Parathyroid adenoma (tissue), 2 donors: Measurements from ENCODE around the gene C3orf18.

ENCODE experiments used
- H2AFZ ChIP-seq: fragments of 300-600 bp; sonication (generic); one replicate; pipeline ENCODE4 v1.7.0; 2017; ENCODE audit warnings: antibody characterized with exemption, mild to moderate bottlenecking
- H3K27ac ChIP-seq: fragments of 300-600 bp; sonication (generic); one replicate; pipeline ENCODE4 v1.7.0; 2017
- H3K27me3 ChIP-seq: fragments of 300-600 bp; sonication (generic); one replicate; pipeline ENCODE4 v1.7.0; 2017; ENCODE audit warnings: low read length; ENCODE audit not compliant: control insufficient read depth, insufficient read depth
- H3K36me3 ChIP-seq: fragments of 300-600 bp; sonication (generic); one replicate; pipeline ENCODE4 v1.7.0; 2017; ENCODE audit warnings: low read length; ENCODE audit not compliant: control insufficient read depth, insufficient read depth
- H3K4me1 ChIP-seq: fragments of 300-600 bp; sonication (generic); one replicate; pipeline ENCODE4 v1.7.0; 2017; ENCODE audit warnings: control low read depth
- H3K4me2 ChIP-seq: fragments of 300-600 bp; sonication (generic); one replicate; pipeline ENCODE4 v1.7.0; 2017; ENCODE audit warnings: low read length
- H3K4me3 ChIP-seq: fragments of 300-600 bp; sonication (generic); one replicate; pipeline ENCODE4 v1.7.0; 2017; ENCODE audit warnings: low read depth, low read length
- H3K79me2 ChIP-seq: fragments of 300-600 bp; sonication (generic); one replicate; pipeline ENCODE4 v1.7.0; 2017; ENCODE audit warnings: control low read depth
- H3K9ac ChIP-seq: fragments of 300-600 bp; sonication (generic); one replicate; pipeline ENCODE4 v1.7.0; 2017; ENCODE audit warnings: mild to moderate bottlenecking
- H3K9me3 ChIP-seq: fragments of 300-600 bp; sonication (generic); one replicate; pipeline ENCODE4 v1.7.0; 2017; ENCODE audit warnings: low read length; ENCODE audit not compliant: control insufficient read depth
- TF ChIP-seq, protein P1 (sequence below): fragments of 300-600 bp; sonication (generic); IDR thresholded peaks from one replicate; pipeline ENCODE4 v1.7.0; 2017; ENCODE audit warnings: antibody characterized with exemption, mild to moderate bottlenecking
- donor health status: primary hyperparathyroidism.

Gene C3orf18

DNA sequence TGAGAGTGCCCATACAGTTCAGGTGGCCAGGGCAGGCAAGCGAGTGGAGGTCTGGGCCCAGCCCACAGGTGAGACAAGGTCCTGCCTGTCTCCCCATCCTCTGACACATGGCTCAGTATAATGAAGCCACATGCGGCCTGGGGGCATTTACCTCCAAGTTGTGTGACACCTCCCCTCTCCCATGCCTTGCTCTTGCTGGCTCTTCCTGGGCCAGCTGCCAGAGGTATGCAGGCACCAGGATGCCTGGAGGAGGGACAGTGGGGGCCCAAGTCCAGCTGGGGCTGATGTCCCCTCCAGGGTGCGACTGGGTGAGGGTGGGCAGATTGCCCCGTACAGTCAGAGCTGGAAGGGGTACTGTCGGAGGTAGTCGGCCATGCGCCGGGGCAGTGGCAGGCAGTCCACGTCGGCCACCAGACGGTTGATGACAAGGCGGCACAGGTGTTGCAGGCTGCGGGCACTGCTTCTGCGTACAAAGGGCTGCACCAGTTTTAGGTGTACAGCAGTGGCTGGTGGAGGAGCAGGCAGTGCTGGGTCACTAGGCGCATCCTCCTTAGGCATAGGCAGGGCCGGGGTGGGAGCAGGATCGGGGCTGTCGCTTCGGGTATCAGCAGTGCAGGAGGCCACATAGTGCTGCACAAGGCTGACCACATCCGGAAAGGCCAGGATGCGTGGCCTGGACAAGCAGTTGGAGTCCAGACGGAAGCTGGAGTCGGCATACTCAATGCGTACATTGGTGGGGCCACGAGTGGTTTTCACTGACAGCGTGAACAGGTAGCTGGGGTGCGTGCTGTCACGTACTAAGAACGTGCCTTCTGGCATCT is 39.9 kb upstream of the C3orf18 start:
- no peaks in the 10 kb centered on the region for H3K36me3 ChIP-seq
- no peaks in the 10 kb centered on the region for H3K27me3 ChIP-seq
- H3K9ac ChIP-seq, result no peak overlapping the region
- no peak overlapping the region for H3K4me2 ChIP-seq
- H3K4me1 ChIP-seq, result peaks cover 46% of the 10 kb centered on the region
- H3K27ac ChIP-seq, result no peak overlapping the region
- TF ChIP-seq, protein P1, sequence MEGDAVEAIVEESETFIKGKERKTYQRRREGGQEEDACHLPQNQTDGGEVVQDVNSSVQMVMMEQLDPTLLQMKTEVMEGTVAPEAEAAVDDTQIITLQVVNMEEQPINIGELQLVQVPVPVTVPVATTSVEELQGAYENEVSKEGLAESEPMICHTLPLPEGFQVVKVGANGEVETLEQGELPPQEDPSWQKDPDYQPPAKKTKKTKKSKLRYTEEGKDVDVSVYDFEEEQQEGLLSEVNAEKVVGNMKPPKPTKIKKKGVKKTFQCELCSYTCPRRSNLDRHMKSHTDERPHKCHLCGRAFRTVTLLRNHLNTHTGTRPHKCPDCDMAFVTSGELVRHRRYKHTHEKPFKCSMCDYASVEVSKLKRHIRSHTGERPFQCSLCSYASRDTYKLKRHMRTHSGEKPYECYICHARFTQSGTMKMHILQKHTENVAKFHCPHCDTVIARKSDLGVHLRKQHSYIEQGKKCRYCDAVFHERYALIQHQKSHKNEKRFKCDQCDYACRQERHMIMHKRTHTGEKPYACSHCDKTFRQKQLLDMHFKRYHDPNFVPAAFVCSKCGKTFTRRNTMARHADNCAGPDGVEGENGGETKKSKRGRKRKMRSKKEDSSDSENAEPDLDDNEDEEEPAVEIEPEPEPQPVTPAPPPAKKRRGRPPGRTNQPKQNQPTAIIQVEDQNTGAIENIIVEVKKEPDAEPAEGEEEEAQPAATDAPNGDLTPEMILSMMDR, result no peak
- H3K9me3 ChIP-seq, result no peaks in the 10 kb centered on the region
- H3K79me2 ChIP-seq, result peaks cover 18% of the 10 kb centered on the region
- H3K4me3 ChIP-seq, result no peak overlapping the region
- H2AFZ ChIP-seq, result no peak overlapping the region

DNA sequence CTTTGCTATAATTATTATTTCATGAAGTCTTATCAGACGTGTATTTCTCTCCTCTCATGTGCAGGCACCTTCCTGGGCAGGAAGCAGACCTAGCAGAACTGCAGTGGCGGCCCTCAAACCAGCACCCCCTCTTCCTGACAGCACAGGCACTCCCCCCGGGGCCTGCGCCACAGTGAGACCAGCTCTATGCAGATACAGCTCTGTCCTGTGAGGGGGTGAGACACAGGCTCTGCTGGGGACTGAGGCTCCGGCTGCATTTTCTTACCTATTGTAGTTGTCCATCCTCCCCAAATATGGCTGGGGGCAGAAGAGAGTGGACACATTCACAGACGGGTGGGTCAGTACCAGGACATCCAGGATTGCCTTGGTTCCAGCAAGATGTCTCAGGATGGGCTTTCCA is 39.0 kb upstream of the C3orf18 start:
- Histone ChIP-seq H3K79me2 (peaks cover 18% of the 10 kb centered on the region), H3K9ac (no peak overlapping the region), H3K27ac (no peak overlapping the region), H3K4me1 (peaks cover 54% of the 10 kb centered on the region), H3K27me3 (no peaks in the 10 kb centered on the region), H3K4me3 (no peak overlapping the region), H3K9me3 (no peaks in the 10 kb centered on the region), H2AFZ (no peak overlapping the region), H3K36me3 (no peaks in the 10 kb centered on the region), H3K4me2 (peak overlapping the region; percentile 5)
- TF ChIP-seq, protein P1, result no peak

DNA sequence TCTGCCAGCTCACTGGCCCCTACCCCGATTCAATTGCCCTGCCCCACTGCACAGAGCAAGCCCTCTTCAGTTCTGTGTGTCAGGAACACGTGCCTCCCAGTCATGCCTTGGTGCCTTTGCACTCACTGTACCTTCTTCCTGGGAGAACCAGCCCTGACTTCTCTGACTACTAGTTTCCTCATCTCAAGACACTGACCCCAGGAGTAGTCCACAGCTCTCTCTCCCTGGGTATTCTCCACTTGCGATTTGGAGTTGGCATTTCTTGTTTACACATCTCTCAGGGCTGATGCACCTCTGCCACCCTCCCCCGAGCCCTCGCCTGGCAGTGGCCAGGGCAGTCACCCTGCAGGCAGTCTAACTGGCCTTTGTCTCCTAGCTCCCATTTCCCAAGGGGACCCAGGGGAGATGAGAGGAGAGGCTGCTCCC is 38.4 kb upstream of the C3orf18 start:
- H3K4me2 ChIP-seq, result peak overlapping the region; percentile 12
- no peak overlapping the region for H3K9ac ChIP-seq
- TF ChIP-seq, protein P1, result no peak
- no peak overlapping the region for H3K4me3 ChIP-seq
- peaks cover 16% of the 10 kb centered on the region for H3K79me2 ChIP-seq
- H3K27ac ChIP-seq, result peak overlapping the region; percentile 41
- no peak overlapping the region for H2AFZ ChIP-seq
- no peaks in the 10 kb centered on the region for H3K27me3 ChIP-seq
- H3K4me1 ChIP-seq, result peaks cover 58% of the 10 kb centered on the region
- no peaks in the 10 kb centered on the region for H3K36me3 ChIP-seq
- no peaks in the 10 kb centered on the region for H3K9me3 ChIP-seq

- Histone ChIP-seq H3K9ac (no peak overlapping the region), H3K4me2 (peak overlapping the region; percentile 12), H3K4me3 (no peak overlapping the region), H3K4me1 (peaks cover 59% of the 10 kb centered on the region), H3K27ac (peak overlapping the region; percentile 100), H3K9me3 (no peaks in the 10 kb centered on the region), H2AFZ (no peak overlapping the region), H3K27me3 (no peaks in the 10 kb centered on the region), H3K79me2 (peaks cover 11% of the 10 kb centered on the region), H3K36me3 (no peaks in the 10 kb centered on the region)
- TF ChIP-seq, protein P1, result no peak
Observed at GRCh38 chr3:50604628-50605588, 37.4 kb upstream of the C3orf18 start.
